Liver (tissue), 3 donors: ENCODE results near the gene CDH4.

ENCODE experiments used
- CTCF ChIP-seq: fragments of 150-350 bp; IDR thresholded peaks from 2 replicates; pipeline ENCODE4 v1.5.1; 2017; ENCODE audit warnings: improper control_type of control experiment, low read depth, low read length; ENCODE audit not compliant: missing input control
- GABPA ChIP-seq, 2 donors: IDR thresholded peaks in 1 of 2; conservative IDR thresholded peaks in 1 of 2; 2 replicates each; pipeline ENCODE4 v1.6.1; 2016; ENCODE audit warnings: antibody characterized with exemption in 2 of 2, mild to moderate bottlenecking in 1 of 2, moderate library complexity in 1 of 2
- HNF4A ChIP-seq, 2 donors: conservative IDR thresholded peaks; 2 replicates each; pipeline ENCODE4 v1.6.1; 2016; ENCODE audit warnings: antibody characterized with exemption in 2 of 2, mild to moderate bottlenecking in 2 of 2
- MAX ChIP-seq: IDR thresholded peaks from 2 replicates; pipeline ENCODE4 v1.6.1; 2016; ENCODE audit warnings: antibody characterized with exemption
- RAD21 ChIP-seq, 2 donors: IDR thresholded peaks; 2 replicates each; pipeline ENCODE4 v1.6.1; 2016; ENCODE audit warnings: antibody characterized with exemption in 2 of 2, mild to moderate bottlenecking in 2 of 2
- REST ChIP-seq: IDR thresholded peaks from 2 replicates; pipeline ENCODE4 v1.6.1; 2016; ENCODE audit warnings: antibody characterized with exemption, mild to moderate bottlenecking
- donor health status: healthy.
- donor health status: healthy.

- no peak for TF ChIP-seq REST
- TF ChIP-seq HNF4A (conservative IDR thresholded peaks at IDR 0.05): no peak
- TF ChIP-seq MAX: no peak
- TF ChIP-seq RAD21 (IDR thresholded peaks at IDR 0.05): no peak
- TF ChIP-seq CTCF: no peak
- TF ChIP-seq GABPA (IDR thresholded peaks at IDR 0.05 in 1 of 2, conservative IDR thresholded peaks at IDR 0.05 in 1 of 2): no peak
These were observed 414.4 kb downstream of the CDH4 start for GRCh38 chr20:61666471-61666832.
